Astrocyte (in vitro differentiated cells and primary cell): ENCODE measurements around the gene SEL1L2. TPM values are rescaled to one million over a fixed set of nuclear protein-coding genes. Genes with fewer than 3 reads are reported as not detected.

Experiments
- DNase-seq: peaks from one replicate; pipeline ENCODE4 v3.0.0-alpha.2; 2010; ENCODE audit warnings: low read depth
- FAIRE-seq: peaks from 2 replicates; lab custom pipeline; 2011; peaks lifted over from hg19 to GRCh38; lab: Jason Lieb, UNC
- H2AFZ ChIP-seq: 2 replicates; pipeline ENCODE4 v1.6.0; 2012; ENCODE audit warnings: low read depth, low read length, inconsistent platforms
- H3K27ac ChIP-seq: 2 replicates; pipeline ENCODE4 v1.5.1; 2011; ENCODE audit warnings: low read depth, low read length, inconsistent platforms
- H3K27me3 ChIP-seq: 2 replicates; pipeline ENCODE4 v1.6.0; 2011; ENCODE audit warnings: low read length, inconsistent platforms; ENCODE audit not compliant: insufficient read depth
- H3K36me3 ChIP-seq: 2 replicates; pipeline ENCODE4 v1.5.1; 2011; ENCODE audit warnings: low read length, inconsistent platforms; ENCODE audit not compliant: insufficient read depth
- H3K4me1 ChIP-seq: 2 replicates; pipeline ENCODE4 v1.5.1; 2011; ENCODE audit warnings: low read length, inconsistent platforms; ENCODE audit not compliant: insufficient read depth
- H3K4me2 ChIP-seq: 2 replicates; pipeline ENCODE4 v1.6.0; 2012; ENCODE audit warnings: low read length, inconsistent platforms
- H3K4me3 ChIP-seq: 2 replicates; pipeline ENCODE4 v1.5.1; 2011; ENCODE audit warnings: low read depth, mild to moderate bottlenecking, low read length, inconsistent platforms; ENCODE audit not compliant: insufficient read depth
- H3K79me2 ChIP-seq: 2 replicates; pipeline ENCODE4 v1.6.0; 2012; ENCODE audit warnings: mild to moderate bottlenecking, low read length, inconsistent platforms; ENCODE audit not compliant: insufficient read depth
- H3K9ac ChIP-seq: 2 replicates; pipeline ENCODE4 v1.6.0; 2012; ENCODE audit warnings: mild to moderate bottlenecking, low read length, inconsistent platforms
- H3K9me3 ChIP-seq: 2 replicates; pipeline ENCODE4 v1.5.1; 2012; ENCODE audit warnings: low read depth, mild to moderate bottlenecking, low read length, inconsistent platforms; ENCODE audit not compliant: insufficient read depth
- H4K20me1 ChIP-seq: 2 replicates; pipeline ENCODE4 v1.6.0; 2012; ENCODE audit warnings: low read length, inconsistent platforms; ENCODE audit not compliant: insufficient read depth
- H3K27ac Mint-ChIP-seq: one replicate; pipeline ENCODE4 v1.8.0; 2021; ENCODE audit warnings: mild to moderate bottlenecking, mixed read lengths; ENCODE audit not compliant: unreplicated experiment
- H3K27me3 Mint-ChIP-seq: one replicate; pipeline ENCODE4 v1.8.0; 2021; ENCODE audit warnings: low read depth, mixed read lengths; ENCODE audit not compliant: unreplicated experiment
- H3K36me3 Mint-ChIP-seq: one replicate; pipeline ENCODE4 v1.8.0; 2021; ENCODE audit warnings: low read depth, mixed read lengths; ENCODE audit not compliant: unreplicated experiment
- H3K4me1 Mint-ChIP-seq: one replicate; pipeline ENCODE4 v1.8.0; 2021; ENCODE audit warnings: low read depth, mixed read lengths; ENCODE audit not compliant: unreplicated experiment
- H3K4me3 Mint-ChIP-seq: one replicate; pipeline ENCODE4 v1.8.0; 2021; ENCODE audit warnings: mild to moderate bottlenecking, moderate library complexity, mixed read lengths; ENCODE audit not compliant: unreplicated experiment
- H3K9me3 Mint-ChIP-seq: one replicate; pipeline ENCODE4 v1.8.0; 2021; ENCODE audit warnings: mild to moderate bottlenecking, mixed read lengths; ENCODE audit not compliant: unreplicated experiment
- CTCF ChIP-seq: IDR thresholded peaks from 2 replicates; pipeline ENCODE4 v1.5.1; 2011; ENCODE audit warnings: low read depth, mild to moderate bottlenecking, inconsistent platforms, low read length, moderate library complexity; ENCODE audit not compliant: insufficient read depth
- EZH2 ChIP-seq: IDR thresholded peaks from 2 replicates; pipeline ENCODE4 v1.6.1; 2012; ENCODE audit warnings: mild to moderate bottlenecking, low read length, inconsistent platforms; ENCODE audit not compliant: insufficient read depth
- total RNA-seq: library from RNA; stranded (reverse); gene quantifications from 2 replicates; pipeline ENCODE4 v1.2.1, GENCODE V29; 2021

Gene SEL1L2
- total RNA-seq, 1 donor from 2014 or later: not detected

- Mint-ChIP-seq H3K4me3 (no peak overlapping the region), H3K27ac (no peak overlapping the region), H3K4me1 (no peaks in the 10 kb centered on the region), H3K27me3 (no peaks in the 10 kb centered on the region), H3K9me3 (no peaks in the 10 kb centered on the region), H3K36me3 (no peaks in the 10 kb centered on the region)
- Histone ChIP-seq H3K4me3 (no peak overlapping the region), H3K27ac (no peak overlapping the region), H3K9me3 (no peaks in the 10 kb centered on the region), H3K27me3 (no peaks in the 10 kb centered on the region), H3K36me3 (no peaks in the 10 kb centered on the region), H2AFZ (no peak overlapping the region), H4K20me1 (no peaks in the 10 kb centered on the region), H3K4me2 (no peak overlapping the region), H3K9ac (no peak overlapping the region), H3K79me2 (no peaks in the 10 kb centered on the region), H3K4me1 (no peaks in the 10 kb centered on the region)
- DNase-seq: no peak
- no peak for FAIRE-seq
- TF ChIP-seq CTCF (no peak), EZH2 (no peak)
Observed at GRCh38 chr20:13831476-13831875, 158.9 kb downstream of the SEL1L2 start.

- Mint-ChIP-seq H3K27ac (no peak overlapping the region), H3K4me1 (peaks cover 3% of the 10 kb centered on the region), H3K36me3 (no peaks in the 10 kb centered on the region), H3K4me3 (no peak overlapping the region), H3K9me3 (no peaks in the 10 kb centered on the region), H3K27me3 (no peaks in the 10 kb centered on the region)
- no peaks in the 10 kb centered on the region for H3K9me3 ChIP-seq
- no peaks in the 10 kb centered on the region for H3K27me3 ChIP-seq
- H3K36me3 ChIP-seq: no peaks in the 10 kb centered on the region
- no peak overlapping the region for H2AFZ ChIP-seq
- H4K20me1 ChIP-seq: no peaks in the 10 kb centered on the region
- no peak overlapping the region for H3K4me2 ChIP-seq
- H3K9ac ChIP-seq: no peak overlapping the region
- no peaks in the 10 kb centered on the region for H3K79me2 ChIP-seq
- no peak for TF ChIP-seq CTCF
- no peak for TF ChIP-seq EZH2
- H3K4me1 ChIP-seq: no peaks in the 10 kb centered on the region
- DNase-seq: no peak
- FAIRE-seq: no peak
- H3K4me3 ChIP-seq: no peak overlapping the region
- H3K27ac ChIP-seq: no peak overlapping the region
Observed at GRCh38 chr20:13825465-13825864, 164.9 kb downstream of the SEL1L2 start.

- H3K27me3 ChIP-seq: no peaks in the 10 kb centered on the region
- H2AFZ ChIP-seq: no peak overlapping the region
- TF ChIP-seq EZH2: no peak
- no peak for TF ChIP-seq CTCF
- no peak overlapping the region for H3K9ac ChIP-seq
- Mint-ChIP-seq H3K4me3 (no peak overlapping the region), H3K4me1 (peaks cover 3% of the 10 kb centered on the region), H3K27ac (no peak overlapping the region), H3K36me3 (no peaks in the 10 kb centered on the region), H3K9me3 (no peaks in the 10 kb centered on the region), H3K27me3 (no peaks in the 10 kb centered on the region)
- no peaks in the 10 kb centered on the region for H3K9me3 ChIP-seq
- no peaks in the 10 kb centered on the region for H4K20me1 ChIP-seq
- H3K79me2 ChIP-seq: no peaks in the 10 kb centered on the region
- no peak for FAIRE-seq
- H3K4me3 ChIP-seq: no peak overlapping the region
- H3K4me2 ChIP-seq: no peak overlapping the region
- no peak for DNase-seq
- no peaks in the 10 kb centered on the region for H3K36me3 ChIP-seq
- H3K27ac ChIP-seq: no peak overlapping the region
- no peaks in the 10 kb centered on the region for H3K4me1 ChIP-seq
Observed at GRCh38 chr20:13824459-13824858, 166.0 kb downstream of the SEL1L2 start.
